HepG2 (cell line): Measurements from ENCODE around the gene UGT1A4. TPM values are rescaled to one million over a fixed set of nuclear protein-coding genes. Genes with fewer than 3 reads are reported as not detected.

ENCODE experiments used
- FOXA1 ChIP-seq, 2 experiments: fragments of 450-650 bp in 1 of 2; sonication (generic) in 1 of 2; formaldehyde crosslinking in 1 of 2; IDR thresholded peaks; 2 replicates each; pipeline versions ENCODE4 v1.4.0 to v1.6.1; 2016 to 2020; ENCODE audit warnings: missing genetic modification reagents in 1 of 2
- GABPA ChIP-seq, 2 experiments: IDR thresholded peaks; 2 replicates each; pipeline ENCODE4 v1.6.1; 2011 to 2016; ENCODE audit warnings: low read depth in 2 of 2, low read length in 1 of 2, missing biosample characterization in 1 of 2, missing genetic modification characterization in 1 of 2
- MYPOP ChIP-seq: sonication (generic); formaldehyde crosslinking; IDR thresholded peaks from 2 replicates; pipeline ENCODE4 v1.8.1; 2023; ENCODE audit warnings: mild to moderate bottlenecking, moderate library complexity, missing genetic modification reagents
- RBAK ChIP-seq: sonication (generic); formaldehyde crosslinking; IDR thresholded peaks from 2 replicates; pipeline ENCODE4 v1.5.1; 2020; ENCODE audit warnings: mild to moderate bottlenecking, missing genetic modification reagents
- STAT6 ChIP-seq: sonication (generic); formaldehyde crosslinking; IDR thresholded peaks from 2 replicates; pipeline ENCODE4 v1.4.0; 2020; ENCODE audit warnings: missing genetic modification reagents, mild to moderate bottlenecking, borderline replicate concordance
- SYNCRIP ChIP-seq: fragments of 200-400 bp; formaldehyde crosslinking; IDR thresholded peaks from 2 replicates; pipeline ENCODE4 v1.6.1; 2018; ENCODE audit warnings: mild to moderate bottlenecking, low read depth, low read length; ENCODE audit not compliant: insufficient read depth
- TMF1 ChIP-seq: sonication (generic); formaldehyde crosslinking; IDR thresholded peaks from 2 replicates; pipeline ENCODE4 v1.8.1; 2022; ENCODE audit warnings: low read depth, missing genetic modification reagents
- ZFP41 ChIP-seq: sonication (generic); formaldehyde crosslinking; IDR thresholded peaks from 2 replicates; pipeline ENCODE4 v1.4.0; 2020; ENCODE audit warnings: mild to moderate bottlenecking, missing genetic modification reagents, borderline replicate concordance
- ZNF567 ChIP-seq: sonication (generic); formaldehyde crosslinking; IDR thresholded peaks from 2 replicates; pipeline ENCODE4 v1.8.1; 2023; ENCODE audit warnings: mild to moderate bottlenecking, missing genetic modification reagents, borderline replicate concordance
- ZNF605 ChIP-seq: sonication (generic); formaldehyde crosslinking; IDR thresholded peaks from 2 replicates; pipeline ENCODE4 v1.8.0; 2022; ENCODE audit warnings: mild to moderate bottlenecking, missing genetic modification reagents
- ZNF784 ChIP-seq: sonication (generic); formaldehyde crosslinking; IDR thresholded peaks from 2 replicates; pipeline ENCODE4 v1.5.1; 2020; ENCODE audit warnings: missing genetic modification reagents, mild to moderate bottlenecking, borderline replicate concordance
- ZNF839 ChIP-seq: sonication (generic); formaldehyde crosslinking; IDR thresholded peaks from 2 replicates; pipeline ENCODE4 v1.4.0; 2020; ENCODE audit warnings: missing genetic modification reagents, mild to moderate bottlenecking, borderline replicate concordance
- ZSCAN31 ChIP-seq: sonication (generic); formaldehyde crosslinking; IDR thresholded peaks from 2 replicates; pipeline ENCODE4 v1.5.0; 2020; ENCODE audit warnings: low read depth, mild to moderate bottlenecking, missing genetic modification reagents
- polyA plus RNA-seq, 8 experiments: library from polyadenylated mRNA; depleted of rRNA in 3 of 8; stranded (reverse) in 7 of 8; unstranded in 1 of 8; fragments of >200 nt; fragmentation: Illumina TruSeq in 4 of 8; extraction: Trizol in 4 of 8; gene quantifications; 2 replicates each; pipeline versions ENCODE4 v1.2.1 to v1.2.3, GENCODE V29; 2011 to 2016; ENCODE audit warnings: low read depth in 4 of 8, missing spikeins in 1 of 8, mixed read lengths in 1 of 8; ENCODE audit not compliant: insufficient read depth in 1 of 8
- total RNA-seq, 5 experiments: library from RNA; depleted of rRNA; stranded (reverse); fragments of >200 nt; fragmentation: Illumina TruSeq; extraction: Trizol; gene quantifications; 2 replicates each; pipeline ENCODE4 v1.2.3, GENCODE V29; 2016; ENCODE audit warnings: low read depth in 1 of 5
- TF ChIP-seq, protein P1 (sequence below): sonication (generic); formaldehyde crosslinking; IDR thresholded peaks from 2 replicates; pipeline ENCODE4 v1.4.0; 2020; ENCODE audit warnings: mild to moderate bottlenecking, missing genetic modification reagents
- TF ChIP-seq, protein P2 (sequence below): sonication (generic); formaldehyde crosslinking; IDR thresholded peaks from 2 replicates; pipeline ENCODE4 v1.4.0; 2020; ENCODE audit warnings: missing genetic modification reagents, borderline replicate concordance
- TF ChIP-seq, protein P3 (sequence below): sonication (generic); formaldehyde crosslinking; IDR thresholded peaks from 2 replicates; pipeline ENCODE4 v1.4.0; 2020; ENCODE audit warnings: mild to moderate bottlenecking, missing genetic modification reagents

The UGT1A4 gene
- total and polyA plus RNA-seq, 2 of the 13 experiments (the other 11 are each of a cell fraction or from before 2014, with no cell fraction given): not detected

DNA sequence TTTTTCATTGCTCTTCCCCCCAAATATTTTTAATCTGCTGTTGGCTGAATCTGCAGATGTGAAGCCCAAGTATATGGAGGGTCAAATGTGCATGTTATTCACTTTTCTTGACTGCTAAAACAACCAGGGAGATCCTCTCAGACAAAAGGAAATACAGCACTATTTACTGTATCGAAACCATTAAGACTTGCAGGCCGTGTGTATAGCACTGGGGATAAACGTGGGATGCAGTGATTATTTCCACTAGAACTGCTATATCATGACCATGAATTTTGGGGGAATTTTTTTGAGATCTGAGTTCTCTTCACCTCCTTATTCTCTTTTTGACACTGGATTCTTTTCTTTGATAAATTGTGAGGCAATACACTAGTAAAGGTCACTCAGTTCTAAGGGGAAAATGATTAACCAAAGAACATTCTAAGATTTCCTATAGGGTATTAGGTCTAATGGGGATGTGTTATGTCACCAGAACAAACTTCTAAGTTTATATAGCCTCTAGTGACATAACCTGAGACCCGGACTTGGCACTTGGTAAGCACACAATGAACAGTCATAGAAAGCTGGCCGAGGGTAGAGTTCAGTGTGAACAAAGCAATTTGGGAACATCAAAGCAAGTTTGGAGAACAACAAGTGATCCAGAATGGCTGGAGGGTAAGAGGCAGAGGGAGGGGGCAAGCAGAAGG, 26.7 kb downstream of the UGT1A4 start (continued):
- TF ChIP-seq, protein P1, sequence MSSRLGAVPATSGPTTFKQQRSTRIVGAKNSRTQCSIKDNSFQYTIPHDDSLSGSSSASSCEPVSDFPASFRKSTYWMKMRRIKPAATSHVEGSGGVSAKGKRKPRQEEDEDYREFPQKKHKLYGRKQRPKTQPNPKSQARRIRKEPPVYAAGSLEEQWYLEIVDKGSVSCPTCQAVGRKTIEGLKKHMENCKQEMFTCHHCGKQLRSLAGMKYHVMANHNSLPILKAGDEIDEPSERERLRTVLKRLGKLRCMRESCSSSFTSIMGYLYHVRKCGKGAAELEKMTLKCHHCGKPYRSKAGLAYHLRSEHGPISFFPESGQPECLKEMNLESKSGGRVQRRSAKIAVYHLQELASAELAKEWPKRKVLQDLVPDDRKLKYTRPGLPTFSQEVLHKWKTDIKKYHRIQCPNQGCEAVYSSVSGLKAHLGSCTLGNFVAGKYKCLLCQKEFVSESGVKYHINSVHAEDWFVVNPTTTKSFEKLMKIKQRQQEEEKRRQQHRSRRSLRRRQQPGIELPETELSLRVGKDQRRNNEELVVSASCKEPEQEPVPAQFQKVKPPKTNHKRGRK: no peak
- TF ChIP-seq, protein P2, sequence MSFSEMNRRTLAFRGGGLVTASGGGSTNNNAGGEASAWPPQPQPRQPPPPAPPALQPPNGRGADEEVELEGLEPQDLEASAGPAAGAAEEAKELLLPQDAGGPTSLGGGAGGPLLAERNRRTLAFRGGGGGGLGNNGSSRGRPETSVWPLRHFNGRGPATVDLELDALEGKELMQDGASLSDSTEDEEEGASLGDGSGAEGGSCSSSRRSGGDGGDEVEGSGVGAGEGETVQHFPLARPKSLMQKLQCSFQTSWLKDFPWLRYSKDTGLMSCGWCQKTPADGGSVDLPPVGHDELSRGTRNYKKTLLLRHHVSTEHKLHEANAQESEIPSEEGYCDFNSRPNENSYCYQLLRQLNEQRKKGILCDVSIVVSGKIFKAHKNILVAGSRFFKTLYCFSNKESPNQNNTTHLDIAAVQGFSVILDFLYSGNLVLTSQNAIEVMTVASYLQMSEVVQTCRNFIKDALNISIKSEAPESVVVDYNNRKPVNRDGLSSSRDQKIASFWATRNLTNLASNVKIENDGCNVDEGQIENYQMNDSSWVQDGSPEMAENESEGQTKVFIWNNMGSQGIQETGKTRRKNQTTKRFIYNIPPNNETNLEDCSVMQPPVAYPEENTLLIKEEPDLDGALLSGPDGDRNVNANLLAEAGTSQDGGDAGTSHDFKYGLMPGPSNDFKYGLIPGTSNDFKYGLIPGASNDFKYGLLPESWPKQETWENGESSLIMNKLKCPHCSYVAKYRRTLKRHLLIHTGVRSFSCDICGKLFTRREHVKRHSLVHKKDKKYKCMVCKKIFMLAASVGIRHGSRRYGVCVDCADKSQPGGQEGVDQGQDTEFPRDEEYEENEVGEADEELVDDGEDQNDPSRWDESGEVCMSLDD (CRISPR knock-in tag): 0 out of 2 replicates have a peak, but pooled peaks have one; percentile 56
- TF ChIP-seq STAT6 (CRISPR knock-in tag) (0 out of 2 replicates have a peak, but pooled peaks have one; percentile 44), SYNCRIP (no peak), RBAK (CRISPR knock-in tag) (no peak; the same call in 1 of the 2 replicates), ZNF605 (peak; percentile 76), ZNF567 (no peak), TMF1 (CRISPR knock-in tag) (no peak; the same call in 1 of the 2 replicates), GABPA (IDR thresholded peaks at IDR 0.05; ENCODE audit: low read depth, low read length) (no peak), GABPA (CRISPR knock-in tag; IDR thresholded peaks at IDR 0.05; ENCODE audit: low read depth) (peak; percentile 47; the same call in 1 of the 2 replicates), ZNF839 (CRISPR knock-in tag) (no peak), MYPOP (0 out of 2 replicates have a peak, but pooled peaks have one; percentile 46), FOXA1 (IDR thresholded peaks at IDR 0.05) (peak; percentile 60), FOXA1 (CRISPR knock-in tag; IDR thresholded peaks at IDR 0.05) (peak; percentile 93), ZNF784 (no peak), ZFP41 (CRISPR knock-in tag) (no peak), ZSCAN31 (peak; percentile 59; the same call in 1 of the 2 replicates)
- TF ChIP-seq, protein P3, sequence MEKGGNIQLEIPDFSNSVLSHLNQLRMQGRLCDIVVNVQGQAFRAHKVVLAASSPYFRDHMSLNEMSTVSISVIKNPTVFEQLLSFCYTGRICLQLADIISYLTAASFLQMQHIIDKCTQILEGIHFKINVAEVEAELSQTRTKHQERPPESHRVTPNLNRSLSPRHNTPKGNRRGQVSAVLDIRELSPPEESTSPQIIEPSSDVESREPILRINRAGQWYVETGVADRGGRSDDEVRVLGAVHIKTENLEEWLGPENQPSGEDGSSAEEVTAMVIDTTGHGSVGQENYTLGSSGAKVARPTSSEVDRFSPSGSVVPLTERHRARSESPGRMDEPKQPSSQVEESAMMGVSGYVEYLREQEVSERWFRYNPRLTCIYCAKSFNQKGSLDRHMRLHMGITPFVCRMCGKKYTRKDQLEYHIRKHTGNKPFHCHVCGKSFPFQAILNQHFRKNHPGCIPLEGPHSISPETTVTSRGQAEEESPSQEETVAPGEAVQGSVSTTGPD (CRISPR knock-in tag): no peak
